Liver (tissue), 9 donors: ENCODE results near the gene SAA1. TPM values are rescaled to one million over a fixed set of nuclear protein-coding genes. Genes with fewer than 3 reads are reported as not detected.

Experiments
- DNase-seq: peaks from one replicate; pipeline ENCODE4 v3.0.0-alpha.2; 2017; ENCODE audit warnings: low spot score
- H3K27ac ChIP-seq, 2 donors: one replicate each; pipeline ENCODE4 v1.7.0; 2013; ENCODE audit warnings: inconsistent platforms in 2 of 2, low read length in 2 of 2, control low read depth in 1 of 2, low read depth in 1 of 2, mild to moderate bottlenecking in 1 of 2
- H3K27me3 ChIP-seq, 4 donors: one replicate each; pipeline versions ENCODE4 v1.6.1 to v1.7.0; 2013; ENCODE audit warnings: low read length in 3 of 4, inconsistent platforms in 1 of 4, mild to moderate bottlenecking in 1 of 4, moderate library complexity in 1 of 4; ENCODE audit not compliant: control insufficient read depth in 4 of 4, insufficient read depth in 4 of 4
- H3K36me3 ChIP-seq, 4 donors: one replicate each; pipeline versions ENCODE4 v1.6.1 to v1.7.0; 2013; ENCODE audit warnings: low read length in 3 of 4, mild to moderate bottlenecking in 3 of 4, low read depth in 1 of 4, moderate library complexity in 1 of 4; ENCODE audit not compliant: control insufficient read depth in 4 of 4, insufficient read depth in 3 of 4
- H3K4me1 ChIP-seq, 4 donors: one replicate each; pipeline versions ENCODE4 v1.6.1 to v1.7.0; 2013; ENCODE audit warnings: low read length in 3 of 4, mild to moderate bottlenecking in 3 of 4, moderate library complexity in 1 of 4; ENCODE audit not compliant: control insufficient read depth in 4 of 4, insufficient read depth in 4 of 4
- H3K4me3 ChIP-seq, 3 donors: one replicate each; pipeline versions ENCODE4 v1.6.1 to v1.7.0; 2013; ENCODE audit warnings: low read length in 3 of 3, control low read depth in 1 of 3, low read depth in 1 of 3, mild to moderate bottlenecking in 1 of 3
- H3K9ac ChIP-seq, 2 donors: one replicate each; pipeline ENCODE4 v1.7.0; 2013; ENCODE audit warnings: low read length in 2 of 2, mild to moderate bottlenecking in 2 of 2, moderate library complexity in 2 of 2, control low read depth in 1 of 2, low read depth in 1 of 2
- H3K9me3 ChIP-seq, 4 donors: one replicate each; pipeline versions ENCODE4 v1.6.1 to v1.7.0; 2013; ENCODE audit warnings: low read length in 3 of 4; ENCODE audit not compliant: control insufficient read depth in 4 of 4
- EGR1 ChIP-seq, 2 donors: IDR thresholded peaks; 2 replicates each; pipeline ENCODE4 v1.6.1; 2016 to 2018; ENCODE audit warnings: antibody characterized with exemption in 2 of 2, low read depth in 2 of 2
- FOXA1 ChIP-seq: IDR thresholded peaks from 2 replicates; pipeline ENCODE4 v1.6.1; 2016; ENCODE audit warnings: antibody characterized with exemption
- FOXA2 ChIP-seq: IDR thresholded peaks from 2 replicates; pipeline ENCODE4 v1.6.1; 2016; ENCODE audit warnings: antibody characterized with exemption
- GABPA ChIP-seq, 2 donors: IDR thresholded peaks in 1 of 2; conservative IDR thresholded peaks in 1 of 2; 2 replicates each; pipeline ENCODE4 v1.6.1; 2016; ENCODE audit warnings: antibody characterized with exemption in 2 of 2, mild to moderate bottlenecking in 1 of 2, moderate library complexity in 1 of 2
- HNF4A ChIP-seq, 2 donors: conservative IDR thresholded peaks; 2 replicates each; pipeline ENCODE4 v1.6.1; 2016; ENCODE audit warnings: antibody characterized with exemption in 2 of 2, mild to moderate bottlenecking in 2 of 2
- HNF4G ChIP-seq: IDR thresholded peaks from 2 replicates; pipeline ENCODE4 v1.6.1; 2016; ENCODE audit warnings: antibody characterized with exemption
- JUND ChIP-seq, 2 donors: IDR thresholded peaks; 2 replicates each; pipeline ENCODE4 v1.6.1; 2016; ENCODE audit warnings: antibody characterized with exemption in 2 of 2
- MAX ChIP-seq: IDR thresholded peaks from 2 replicates; pipeline ENCODE4 v1.6.1; 2016; ENCODE audit warnings: antibody characterized with exemption
- NR2F2 ChIP-seq: IDR thresholded peaks from 2 replicates; pipeline ENCODE4 v1.6.1; 2016; ENCODE audit warnings: antibody characterized with exemption
- RAD21 ChIP-seq, 2 donors: IDR thresholded peaks; 2 replicates each; pipeline ENCODE4 v1.6.1; 2016; ENCODE audit warnings: antibody characterized with exemption in 2 of 2, mild to moderate bottlenecking in 2 of 2
- RXRA ChIP-seq, 2 donors: IDR thresholded peaks; 2 replicates each; pipeline ENCODE4 v1.6.1; 2017 to 2018; ENCODE audit warnings: antibody characterized with exemption in 2 of 2, mild to moderate bottlenecking in 1 of 2
- SP1 ChIP-seq: IDR thresholded peaks from 2 replicates; pipeline ENCODE4 v1.6.1; 2018; ENCODE audit warnings: antibody characterized with exemption, mild to moderate bottlenecking
- TAF1 ChIP-seq: conservative IDR thresholded peaks from 2 replicates; pipeline ENCODE4 v1.6.1; 2016; ENCODE audit warnings: antibody characterized with exemption, mild to moderate bottlenecking
- YY1 ChIP-seq: IDR thresholded peaks from 2 replicates; pipeline ENCODE4 v1.6.1; 2016; ENCODE audit warnings: antibody characterized with exemption, mild to moderate bottlenecking
- ZBTB33 ChIP-seq: IDR thresholded peaks from 2 replicates; pipeline ENCODE4 v1.6.1; 2016; ENCODE audit warnings: antibody characterized with exemption
- WGBS: extraction: QIAGEN DNeasy Blood & Tissue Kit; methylation state at CpG from one replicate; pipeline ENCODE4 v1.1.7; 2013; 5-methylcytosine and 5-hydroxymethylcytosine counted together
- polyA plus RNA-seq, 2 donors: library from polyadenylated mRNA; stranded (reverse) in 1 of 2; unstranded in 1 of 2; fragments of 200-250 nt in 1 of 2; fragments of >200 nt in 1 of 2; fragmentation: Nextera tagmentation in 1 of 2; extraction: Ambion mirVana in 1 of 2; gene quantifications; one replicate each; pipeline versions ENCODE4 v1.2.1 to v1.2.3, GENCODE V29; 2013 to 2015
- total RNA-seq, 2 donors: library from RNA; depleted of rRNA; stranded (reverse); fragments of >200 nt; gene quantifications; one replicate each; pipeline ENCODE4 v1.2.3, GENCODE V29; 2014
- TF ChIP-seq, protein P1 (sequence below): IDR thresholded peaks from 2 replicates; pipeline ENCODE4 v1.6.1; 2016; ENCODE audit warnings: antibody characterized with exemption, mild to moderate bottlenecking
- TF ChIP-seq, protein P2 (sequence below): IDR thresholded peaks from 2 replicates; pipeline ENCODE4 v1.6.1; 2016; ENCODE audit warnings: antibody characterized with exemption
- TF ChIP-seq, protein P3 (sequence below): fragments of 150-350 bp; IDR thresholded peaks from 2 replicates; pipeline ENCODE4 v1.5.1; 2017; ENCODE audit warnings: improper control_type of control experiment, low read depth, low read length; ENCODE audit not compliant: missing input control
- donor health status: healthy.
- donor health status: healthy.
- donor health status: healthy.
- donor health status: healthy.
- donor health status: healthy.

Gene SAA1
- total and polyA plus RNA-seq, 4 donors = 20.4 to 33,277 (median 21,062) TPM

DNA sequence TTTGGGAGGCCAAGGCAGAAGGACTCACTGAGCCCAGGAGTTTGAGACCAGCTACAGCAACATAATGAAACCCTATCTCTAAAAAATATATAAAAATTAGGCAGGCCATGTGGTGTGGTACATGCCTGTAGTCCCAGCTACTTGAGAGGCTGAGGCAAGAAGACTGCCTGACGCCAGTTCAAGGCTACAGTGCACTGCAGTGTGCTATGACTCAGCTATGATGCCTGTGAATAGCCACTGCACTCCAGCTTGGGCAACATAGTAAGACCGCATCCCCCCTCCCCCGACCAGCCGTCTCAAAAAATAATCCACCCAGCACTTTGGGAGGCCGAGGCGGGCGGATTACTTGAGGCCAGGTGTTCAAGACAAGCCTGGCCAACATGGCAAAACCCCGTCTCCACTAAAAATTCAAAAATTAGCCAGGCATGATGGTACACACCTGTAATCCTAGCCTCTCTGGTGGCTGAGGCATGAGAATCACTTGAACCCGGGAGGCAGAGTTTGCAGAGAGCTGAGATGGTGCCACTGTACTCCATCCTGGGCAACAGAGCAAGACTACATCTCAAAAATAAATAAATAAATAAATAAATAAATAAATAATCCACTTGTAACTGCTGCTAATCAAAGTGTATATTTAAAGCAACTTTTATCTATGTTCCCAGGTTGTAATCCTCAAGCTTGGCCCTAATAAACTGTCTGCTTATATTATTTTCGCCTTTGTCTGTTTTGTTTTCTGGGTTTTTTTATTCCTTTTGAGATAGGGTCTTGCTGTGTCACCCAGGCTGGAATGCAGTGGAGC, 48.1 kb downstream of the SAA1 start (continued):
- TF ChIP-seq, protein P1, sequence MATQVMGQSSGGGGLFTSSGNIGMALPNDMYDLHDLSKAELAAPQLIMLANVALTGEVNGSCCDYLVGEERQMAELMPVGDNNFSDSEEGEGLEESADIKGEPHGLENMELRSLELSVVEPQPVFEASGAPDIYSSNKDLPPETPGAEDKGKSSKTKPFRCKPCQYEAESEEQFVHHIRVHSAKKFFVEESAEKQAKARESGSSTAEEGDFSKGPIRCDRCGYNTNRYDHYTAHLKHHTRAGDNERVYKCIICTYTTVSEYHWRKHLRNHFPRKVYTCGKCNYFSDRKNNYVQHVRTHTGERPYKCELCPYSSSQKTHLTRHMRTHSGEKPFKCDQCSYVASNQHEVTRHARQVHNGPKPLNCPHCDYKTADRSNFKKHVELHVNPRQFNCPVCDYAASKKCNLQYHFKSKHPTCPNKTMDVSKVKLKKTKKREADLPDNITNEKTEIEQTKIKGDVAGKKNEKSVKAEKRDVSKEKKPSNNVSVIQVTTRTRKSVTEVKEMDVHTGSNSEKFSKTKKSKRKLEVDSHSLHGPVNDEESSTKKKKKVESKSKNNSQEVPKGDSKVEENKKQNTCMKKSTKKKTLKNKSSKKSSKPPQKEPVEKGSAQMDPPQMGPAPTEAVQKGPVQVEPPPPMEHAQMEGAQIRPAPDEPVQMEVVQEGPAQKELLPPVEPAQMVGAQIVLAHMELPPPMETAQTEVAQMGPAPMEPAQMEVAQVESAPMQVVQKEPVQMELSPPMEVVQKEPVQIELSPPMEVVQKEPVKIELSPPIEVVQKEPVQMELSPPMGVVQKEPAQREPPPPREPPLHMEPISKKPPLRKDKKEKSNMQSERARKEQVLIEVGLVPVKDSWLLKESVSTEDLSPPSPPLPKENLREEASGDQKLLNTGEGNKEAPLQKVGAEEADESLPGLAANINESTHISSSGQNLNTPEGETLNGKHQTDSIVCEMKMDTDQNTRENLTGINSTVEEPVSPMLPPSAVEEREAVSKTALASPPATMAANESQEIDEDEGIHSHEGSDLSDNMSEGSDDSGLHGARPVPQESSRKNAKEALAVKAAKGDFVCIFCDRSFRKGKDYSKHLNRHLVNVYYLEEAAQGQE = no peak
- TF ChIP-seq RAD21 (IDR thresholded peaks at IDR 0.05) = no peak
- no peak for TF ChIP-seq RXRA (IDR thresholded peaks at IDR 0.05)
- TF ChIP-seq SP1 = no peak
- TF ChIP-seq TAF1 = no peak
- TF ChIP-seq HNF4A (conservative IDR thresholded peaks at IDR 0.05) = no peak

DNA sequence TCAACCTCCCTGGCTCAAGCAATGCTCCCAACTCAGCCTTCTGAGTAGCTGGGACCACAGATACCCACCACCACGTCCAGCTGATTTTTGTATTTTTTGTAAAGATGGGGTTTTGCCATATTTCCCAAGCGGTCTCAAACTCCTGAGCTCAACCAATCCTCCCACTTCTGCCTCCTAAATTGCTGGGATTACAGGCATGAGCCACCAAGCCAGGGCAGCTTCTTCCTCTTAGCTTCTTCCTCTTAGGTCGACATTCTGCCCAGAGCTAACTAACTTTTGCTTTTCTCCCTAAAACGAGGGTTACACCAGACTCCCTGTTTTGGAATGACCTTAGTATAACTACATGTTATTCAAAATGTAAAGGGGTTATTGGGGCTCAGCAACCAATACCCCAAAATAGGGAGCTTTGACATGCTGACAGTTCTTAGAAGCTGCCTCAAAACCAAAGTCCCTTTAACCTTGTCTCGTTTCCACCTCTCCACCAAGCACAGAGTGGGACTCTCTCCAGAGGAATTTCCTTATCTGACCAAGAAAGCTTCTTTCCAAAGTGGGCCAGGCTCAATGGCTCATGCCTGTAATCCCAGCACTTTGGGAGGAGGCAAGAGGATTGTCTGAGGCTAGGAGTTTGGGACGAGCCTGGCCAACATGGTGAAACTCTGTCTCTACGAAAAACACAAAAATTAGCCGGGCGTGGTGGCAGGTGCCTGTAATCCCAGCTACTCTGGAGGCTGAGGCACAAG, 48.9 kb downstream of the SAA1 start:
- Histone ChIP-seq H3K4me1 (peaks cover 3 to 8% (median 6%) of the 10 kb centered on the region in 4 donors), H3K27ac (no peak overlapping the region), H3K9me3 (no peaks in the 10 kb centered on the region), H3K9ac (no peak overlapping the region), H3K36me3 (peaks cover 0 to 8% (median 6%) of the 10 kb centered on the region in 4 donors), H3K4me3 (no peak overlapping the region), H3K27me3 (no peaks in the 10 kb centered on the region)
- 89% methylated on average over 9 of the region's 9 CpGs for WGBS
- DNase-seq = no peak
- TF ChIP-seq FOXA2 = no peak
- no peak for TF ChIP-seq RAD21 (IDR thresholded peaks at IDR 0.05)
- TF ChIP-seq MAX = no peak
- TF ChIP-seq, protein P1 = no peak
- no peak for TF ChIP-seq GABPA (IDR thresholded peaks at IDR 0.05 in 1 of 2, conservative IDR thresholded peaks at IDR 0.05 in 1 of 2)
- TF ChIP-seq YY1 = no peak
- no peak for TF ChIP-seq TAF1
- TF ChIP-seq JUND (IDR thresholded peaks at IDR 0.05) = no peak
- no peak for TF ChIP-seq ZBTB33
- no peak for TF ChIP-seq HNF4G
- TF ChIP-seq, protein P2, sequence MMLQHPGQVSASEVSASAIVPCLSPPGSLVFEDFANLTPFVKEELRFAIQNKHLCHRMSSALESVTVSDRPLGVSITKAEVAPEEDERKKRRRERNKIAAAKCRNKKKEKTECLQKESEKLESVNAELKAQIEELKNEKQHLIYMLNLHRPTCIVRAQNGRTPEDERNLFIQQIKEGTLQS = no peak
- TF ChIP-seq EGR1 (IDR thresholded peaks at IDR 0.05; ENCODE audit: low read depth in 2 of 2) = no peak
- no peak for TF ChIP-seq RXRA (IDR thresholded peaks at IDR 0.05)
- TF ChIP-seq, protein P3, sequence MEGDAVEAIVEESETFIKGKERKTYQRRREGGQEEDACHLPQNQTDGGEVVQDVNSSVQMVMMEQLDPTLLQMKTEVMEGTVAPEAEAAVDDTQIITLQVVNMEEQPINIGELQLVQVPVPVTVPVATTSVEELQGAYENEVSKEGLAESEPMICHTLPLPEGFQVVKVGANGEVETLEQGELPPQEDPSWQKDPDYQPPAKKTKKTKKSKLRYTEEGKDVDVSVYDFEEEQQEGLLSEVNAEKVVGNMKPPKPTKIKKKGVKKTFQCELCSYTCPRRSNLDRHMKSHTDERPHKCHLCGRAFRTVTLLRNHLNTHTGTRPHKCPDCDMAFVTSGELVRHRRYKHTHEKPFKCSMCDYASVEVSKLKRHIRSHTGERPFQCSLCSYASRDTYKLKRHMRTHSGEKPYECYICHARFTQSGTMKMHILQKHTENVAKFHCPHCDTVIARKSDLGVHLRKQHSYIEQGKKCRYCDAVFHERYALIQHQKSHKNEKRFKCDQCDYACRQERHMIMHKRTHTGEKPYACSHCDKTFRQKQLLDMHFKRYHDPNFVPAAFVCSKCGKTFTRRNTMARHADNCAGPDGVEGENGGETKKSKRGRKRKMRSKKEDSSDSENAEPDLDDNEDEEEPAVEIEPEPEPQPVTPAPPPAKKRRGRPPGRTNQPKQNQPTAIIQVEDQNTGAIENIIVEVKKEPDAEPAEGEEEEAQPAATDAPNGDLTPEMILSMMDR = no peak
- no peak for TF ChIP-seq FOXA1
- no peak for TF ChIP-seq NR2F2
